HPDE6-E6E7 (cell line): ENCODE data around the gene AP5Z1.

Experiments used
- DNase-seq: peaks from one replicate; pipeline ENCODE4 v3.0.0; 2011; ENCODE audit warnings: missing footprints; ENCODE audit errors: extremely low spot score

AP5Z1 gene

GRCh38 chr7:4775250-4775847, at the start of gene AP5Z1:
AP5Z1 (plus strand) TSS chr7:4775623; CDS start chr7:4775716, 93 bp downstream.
- DNase-seq = peak; percentile 99

- no peak for DNase-seq
These were observed 49.5 kb upstream of the AP5Z1 start for GRCh38 chr7:4725850-4726450.

GRCh38 chr7:4726566-4726965, 48.9 kb upstream of the AP5Z1 start:
- DNase-seq = no peak

- DNase-seq = no peak
These were observed 47.3 kb upstream of the AP5Z1 start for GRCh38 chr7:4727914-4728705.

- no peak for DNase-seq
These were observed 46.2 kb upstream of the AP5Z1 start for GRCh38 chr7:4729266-4729665.

- DNase-seq = no peak
These were observed 45.1 kb upstream of the AP5Z1 start for GRCh38 chr7:4730276-4730675.

GRCh38 chr7:4730971-4731370, 44.5 kb upstream of the AP5Z1 start:
- DNase-seq = no peak

- DNase-seq = no peak
These were observed 43.6 kb upstream of the AP5Z1 start for GRCh38 chr7:4731803-4732202.

- DNase-seq = no peak
These were observed 41.4 kb upstream of the AP5Z1 start for GRCh38 chr7:4733936-4734528.

- no peak for DNase-seq
These were observed 40.7 kb upstream of the AP5Z1 start for GRCh38 chr7:4734587-4735345.

GRCh38 chr7:4737300-4737699, 38.1 kb upstream of the AP5Z1 start:
- DNase-seq = no peak

GRCh38 chr7:4738711-4739527, 36.5 kb upstream of the AP5Z1 start:
- DNase-seq = no peak

- DNase-seq = no peak
These were observed 35.9 kb upstream of the AP5Z1 start for GRCh38 chr7:4739528-4739992.

- no peak for DNase-seq
These were observed 34.6 kb upstream of the AP5Z1 start for GRCh38 chr7:4740796-4741195.

GRCh38 chr7:4742051-4742573, 33.3 kb upstream of the AP5Z1 start:
- DNase-seq = no peak

GRCh38 chr7:4742852-4743251, 32.6 kb upstream of the AP5Z1 start:
- DNase-seq = no peak

- peak; percentile 94 for DNase-seq
These were observed 30.8 kb upstream of the AP5Z1 start for GRCh38 chr7:4744391-4745264.

- no peak for DNase-seq
These were observed 30.0 kb upstream of the AP5Z1 start for GRCh38 chr7:4745265-4745919.
